GM19324 (cell line): ENCODE measurements around the gene RNF19B.

Experiments used
- ATAC-seq: cut with Tn5 transposase; IDR thresholded peaks from one replicate; pipeline ENCODE4 v1.9.1; 2021; ENCODE audit warnings: mild to moderate bottlenecking, moderate library complexity; ENCODE audit not compliant: unreplicated experiment, low FRiP score

The RNF19B gene

DNA sequence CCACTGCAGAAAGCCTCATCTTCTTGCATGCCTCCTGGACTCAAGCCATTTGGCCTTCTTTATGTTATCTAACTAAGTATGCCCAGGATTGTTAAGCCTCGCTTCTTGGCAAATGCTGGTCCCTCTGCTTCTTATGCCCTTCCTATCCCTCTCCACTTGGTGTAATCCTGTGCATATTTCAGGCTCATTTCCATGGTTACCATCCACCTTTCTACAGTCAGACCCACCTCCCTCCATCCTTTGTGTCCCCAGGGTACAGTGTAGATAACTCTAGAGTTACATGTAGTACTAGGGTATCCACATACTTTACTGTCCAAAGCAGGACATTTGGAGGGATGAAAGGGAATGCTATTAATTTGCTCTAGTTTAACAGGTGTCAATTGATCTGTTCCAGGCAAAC, 6.5 kb upstream of the RNF19B start:
- no peak for ATAC-seq

DNA sequence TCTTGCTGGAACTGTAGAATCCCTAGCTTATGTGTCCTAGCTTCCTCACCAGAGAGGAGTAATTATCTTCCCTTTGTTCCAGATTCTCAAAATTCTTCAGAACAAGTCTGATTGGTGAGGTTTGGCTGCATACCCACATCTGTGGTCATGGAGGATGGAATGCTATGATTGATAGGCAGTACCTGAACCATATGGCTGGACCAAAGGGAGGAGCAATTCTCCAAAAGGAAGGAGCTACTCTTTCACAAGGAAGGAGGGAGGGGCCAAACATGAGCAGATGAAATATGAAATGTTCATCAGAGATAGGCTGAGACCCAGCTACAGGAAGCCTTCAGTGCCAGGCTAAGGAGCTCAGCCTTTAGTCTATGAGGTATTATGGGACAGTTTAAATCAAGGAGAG, 5.0 kb upstream of the RNF19B start:
- no peak for ATAC-seq

DNA sequence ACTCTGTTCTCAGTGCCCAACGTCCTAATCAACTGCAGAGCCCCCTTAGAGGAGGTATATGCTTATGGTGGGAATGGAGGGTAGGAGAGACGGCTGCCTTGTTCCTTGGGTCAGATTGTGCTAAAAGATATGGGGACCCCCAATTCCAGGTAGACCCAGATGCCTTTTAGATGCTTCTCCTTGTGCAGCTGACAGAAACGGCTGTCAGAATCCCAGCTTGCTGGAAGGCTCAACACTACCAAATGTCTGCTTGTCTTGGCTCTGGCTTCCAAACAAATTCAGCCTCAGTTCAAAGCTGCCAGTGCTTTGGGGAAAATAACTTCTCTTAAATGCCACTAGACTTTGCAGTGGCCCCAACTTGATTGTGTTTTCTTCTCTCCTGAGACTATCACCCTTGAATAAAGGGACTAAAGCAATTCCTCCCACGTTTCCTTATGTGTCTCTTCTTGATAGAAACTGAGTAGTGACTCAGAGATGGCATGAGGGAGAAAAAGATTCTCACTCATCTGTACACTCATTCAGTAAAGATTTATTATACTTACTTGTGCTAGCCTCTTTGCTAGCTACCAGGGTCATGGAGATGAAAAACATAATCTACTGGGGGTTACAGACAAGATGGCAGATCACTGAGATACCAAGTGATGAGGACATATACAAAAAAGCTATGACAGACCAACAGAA, 3.4 kb upstream of the RNF19B start:
- no peak for ATAC-seq

DNA sequence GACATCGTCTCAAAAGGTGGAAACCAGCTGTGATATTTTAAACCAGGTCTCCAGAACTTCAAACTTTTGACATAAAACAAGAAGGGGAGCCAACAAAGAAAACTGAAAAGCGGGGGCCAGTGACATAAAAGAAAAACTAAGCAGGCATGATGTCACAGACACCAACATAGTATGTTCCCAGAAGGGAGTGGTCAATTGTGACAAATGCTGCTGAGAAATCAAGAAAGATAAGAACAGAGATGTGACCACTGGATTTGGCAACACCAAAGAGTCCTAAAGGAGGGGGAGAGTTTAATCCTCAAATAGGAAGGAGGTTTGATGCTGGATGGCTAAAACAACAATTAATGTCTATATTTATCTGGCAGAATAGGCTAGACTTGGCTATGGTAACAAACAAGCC, 2.3 kb upstream of the RNF19B start:
- no peak for ATAC-seq

DNA sequence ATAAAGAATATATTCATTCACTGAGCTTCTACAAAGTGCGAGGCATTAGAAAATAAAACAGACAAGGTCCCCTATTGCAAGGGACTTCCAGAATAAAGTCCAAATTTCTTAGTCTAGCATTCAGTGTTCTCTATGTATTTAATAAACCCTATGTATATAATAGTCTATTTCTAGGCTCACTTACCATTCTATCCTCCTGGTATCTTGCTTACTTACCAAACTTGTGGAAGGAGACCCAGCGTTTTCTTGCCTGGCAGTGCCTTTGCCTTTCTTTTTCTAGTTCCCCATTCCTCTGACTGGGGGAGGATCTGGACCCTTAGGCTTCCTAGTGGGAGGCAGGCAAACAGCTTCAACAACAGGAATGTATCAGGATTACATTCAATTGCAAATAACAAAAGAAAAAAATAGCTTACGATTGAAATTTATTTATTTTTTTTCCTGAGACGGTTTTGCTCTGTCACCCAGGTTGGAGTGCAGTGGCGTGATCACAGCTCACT, 690 bp upstream of the RNF19B start:
- no peak for ATAC-seq

DNA sequence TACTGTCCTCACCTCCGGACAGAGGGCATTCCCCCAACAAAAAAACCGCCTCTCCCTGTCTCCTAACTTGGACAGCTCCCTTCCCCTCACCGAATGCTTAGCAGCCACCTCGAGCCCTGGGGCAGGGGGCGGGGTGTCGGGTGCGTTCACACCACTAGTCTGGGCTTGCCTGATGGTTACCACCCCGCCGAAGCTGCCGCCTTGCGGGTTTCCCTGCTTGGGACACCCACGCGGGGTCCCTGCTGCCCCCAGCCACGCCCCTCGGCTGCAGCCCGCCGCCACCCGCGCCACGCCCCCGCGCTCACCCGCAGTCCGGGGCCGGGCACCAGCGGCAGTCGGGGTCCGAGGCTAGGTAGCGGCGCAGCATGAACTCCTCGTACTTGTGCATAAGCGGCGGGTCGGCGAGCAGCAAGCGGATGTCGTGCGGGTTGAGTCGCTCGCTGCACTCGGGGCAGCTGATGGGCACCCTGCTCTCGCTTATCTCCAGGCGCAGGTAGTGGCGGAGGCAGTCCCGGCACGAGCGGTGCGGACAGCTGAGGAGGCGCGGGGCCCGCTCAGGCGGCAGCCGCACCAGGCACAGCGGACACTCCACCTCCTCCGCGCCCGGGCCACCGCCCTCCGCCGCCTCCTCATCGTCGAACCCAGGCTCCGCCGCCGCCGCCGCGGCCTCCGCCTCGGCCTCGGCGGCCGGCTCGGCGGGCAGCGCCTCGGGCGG, 706 bp downstream of the RNF19B start:
- peak; percentile 32 for ATAC-seq

DNA sequence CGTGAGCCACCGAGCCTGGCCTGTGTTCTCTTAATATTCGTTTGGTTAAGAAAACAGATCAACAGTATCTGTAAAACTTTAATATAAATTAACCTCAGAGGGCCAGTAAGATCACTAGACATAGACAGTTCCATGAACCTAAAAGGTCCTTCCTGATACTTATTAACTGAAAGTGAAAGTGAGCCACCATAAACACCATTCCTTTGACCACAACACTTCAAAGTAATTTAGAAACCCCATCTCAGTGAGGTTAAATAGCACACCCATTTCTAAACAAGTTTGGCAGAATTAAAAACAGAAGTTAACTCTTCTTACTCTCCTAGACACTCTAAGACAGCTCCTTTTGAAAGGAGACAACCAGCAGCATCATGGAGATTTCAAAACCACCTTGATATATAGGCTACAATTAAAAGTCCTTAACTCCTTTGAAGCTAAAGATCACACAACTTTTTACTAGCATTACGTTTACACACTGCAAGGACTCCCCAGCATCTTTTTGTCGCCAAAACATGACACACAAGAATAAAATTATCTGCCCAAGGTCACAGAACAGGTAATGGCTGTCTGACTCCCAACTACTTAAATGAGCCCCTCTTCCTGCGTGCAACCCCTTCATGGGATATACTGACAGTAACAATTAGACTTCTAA, 2.2 kb downstream of the RNF19B start:
- ATAC-seq, result no peak

DNA sequence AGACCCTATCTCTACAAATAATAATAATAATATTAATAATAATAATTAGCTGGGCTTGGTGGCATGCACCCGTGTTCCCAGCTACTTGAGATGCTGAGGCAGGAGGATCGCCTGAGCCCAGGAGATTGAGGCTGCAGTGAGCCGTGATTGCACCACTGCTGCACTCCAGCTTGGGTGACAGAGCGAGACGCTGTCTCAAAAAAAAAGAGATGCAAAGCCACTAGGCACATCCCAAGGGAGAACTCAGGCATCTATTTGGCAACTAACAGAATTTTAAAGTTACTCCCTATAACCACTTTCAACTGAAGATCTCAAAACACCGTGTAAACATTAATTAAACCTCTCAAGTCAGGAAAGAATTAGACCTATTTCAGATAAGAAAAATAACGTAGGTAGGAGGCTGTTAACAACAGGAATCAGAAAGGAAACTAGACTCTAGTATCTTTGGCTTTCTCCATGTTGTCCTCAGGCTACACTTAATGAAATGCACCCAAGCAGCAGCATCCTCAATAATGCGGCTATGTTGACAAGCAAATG, 3.7 kb downstream of the RNF19B start:
- no peak for ATAC-seq

DNA sequence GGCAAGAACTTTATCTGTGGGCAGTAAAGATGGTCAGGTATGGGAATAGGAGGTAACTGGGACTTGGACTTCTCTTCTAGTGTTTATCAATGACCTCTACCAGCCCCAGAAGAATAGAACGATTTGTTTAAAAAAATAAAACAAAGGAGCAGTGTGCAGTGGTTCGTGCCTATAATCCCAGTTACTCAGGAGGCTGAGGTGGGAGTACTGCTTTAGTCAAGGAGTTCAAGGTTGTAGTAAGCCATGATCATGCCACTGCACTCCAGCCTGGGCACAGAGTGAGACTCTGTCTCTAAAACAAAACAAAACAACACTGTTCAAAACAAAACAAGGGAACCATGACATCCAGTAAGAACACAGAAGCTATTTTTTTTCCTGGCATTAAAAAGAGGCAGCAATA, 4.3 kb downstream of the RNF19B start:
- ATAC-seq, result no peak

DNA sequence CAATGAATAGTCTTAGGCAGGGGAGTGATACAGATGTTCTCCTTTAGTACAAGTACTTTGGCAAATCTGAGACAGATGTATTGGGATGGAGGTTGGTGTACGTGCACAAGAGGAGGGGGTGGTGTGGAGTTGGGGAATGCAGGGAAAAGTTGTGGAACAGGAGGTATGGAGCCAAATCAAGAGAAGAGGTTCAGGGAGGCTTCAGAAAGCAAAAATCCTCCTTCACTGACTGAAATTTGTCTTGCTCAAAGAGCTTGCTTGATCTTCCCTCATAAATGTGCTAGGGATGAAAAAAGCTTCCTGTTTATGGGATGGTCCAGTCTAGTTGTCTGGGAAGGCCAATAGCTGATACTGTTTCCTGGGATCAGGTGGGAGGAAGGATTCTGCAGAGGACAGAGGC, 5.8 kb downstream of the RNF19B start:
- ATAC-seq, result no peak

DNA sequence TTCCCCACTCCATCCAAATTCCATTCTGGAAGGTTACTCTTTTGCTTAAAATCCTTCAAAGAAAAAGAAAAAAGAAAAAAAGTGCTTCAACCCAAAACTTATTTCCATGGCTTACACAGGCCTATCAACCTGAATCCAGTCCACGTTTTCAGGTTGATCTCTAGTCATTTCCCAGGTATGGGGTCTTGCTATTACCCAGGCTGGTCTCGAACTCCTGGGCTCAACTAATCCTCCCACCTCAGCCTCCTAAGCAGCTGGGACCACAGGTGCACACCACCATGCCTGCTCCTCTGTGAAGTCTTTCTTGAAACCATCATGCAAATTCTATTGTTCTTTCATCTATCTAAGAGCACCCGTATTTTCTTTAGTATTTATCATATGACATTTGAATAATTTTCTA, 7.6 kb downstream of the RNF19B start:
- ATAC-seq, result no peak

DNA sequence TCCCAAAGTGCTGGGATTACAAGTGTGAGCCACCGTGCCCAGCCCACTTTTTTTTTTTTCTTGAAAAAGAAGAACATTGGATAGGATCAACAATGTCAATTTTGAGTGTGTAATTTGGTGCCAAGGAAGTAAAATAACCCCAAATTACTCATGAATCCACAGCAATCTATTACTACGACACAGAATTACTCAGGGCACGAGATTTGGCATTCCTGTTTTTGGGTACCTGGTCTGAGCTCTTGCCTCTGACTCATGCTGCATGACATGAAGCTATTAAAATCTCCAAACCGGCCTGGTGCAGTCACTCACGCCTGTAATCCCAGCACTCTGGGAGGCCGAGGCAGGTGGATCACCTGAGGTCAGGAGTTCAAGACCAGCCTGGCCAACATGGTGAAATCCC, 10.4 kb downstream of the RNF19B start:
- ATAC-seq, result no peak

DNA sequence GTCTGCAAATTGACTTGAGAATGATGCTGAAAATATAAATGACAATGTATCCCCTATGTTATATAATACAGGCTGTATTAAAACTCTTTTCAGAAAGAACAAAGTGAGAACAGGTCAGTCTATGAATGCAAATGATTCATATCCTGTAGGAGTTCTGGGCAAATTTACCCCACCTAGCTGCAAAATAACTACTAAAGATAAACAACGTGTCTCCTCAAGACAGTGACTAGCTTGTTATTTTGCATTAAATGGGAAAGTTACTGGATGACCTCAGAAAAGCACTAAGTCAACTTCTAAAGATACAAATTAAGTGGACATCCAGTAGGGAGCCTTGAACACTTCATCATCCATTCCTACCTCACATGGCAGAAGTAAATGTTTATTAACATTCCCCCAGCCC, 11.1 kb downstream of the RNF19B start:
- no peak for ATAC-seq

DNA sequence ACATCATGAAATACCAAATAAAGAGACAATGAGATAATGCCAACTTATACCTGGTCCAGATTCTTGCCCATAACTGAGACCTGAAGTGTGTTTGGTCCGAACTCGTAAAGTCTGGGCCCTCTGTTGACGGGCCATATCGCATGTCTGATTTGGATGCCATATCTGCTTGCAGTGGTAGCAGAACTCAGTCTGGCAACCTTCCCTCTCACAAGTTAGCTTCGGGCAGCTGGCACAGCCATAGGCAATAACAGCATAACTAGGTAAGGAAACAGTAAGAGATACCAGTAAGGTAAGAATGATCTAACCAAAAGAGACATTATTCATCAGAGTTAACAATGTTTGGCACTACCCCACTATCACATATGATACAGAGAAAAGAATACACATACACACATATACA, 15.1 kb downstream of the RNF19B start:
- ATAC-seq, result no peak

DNA sequence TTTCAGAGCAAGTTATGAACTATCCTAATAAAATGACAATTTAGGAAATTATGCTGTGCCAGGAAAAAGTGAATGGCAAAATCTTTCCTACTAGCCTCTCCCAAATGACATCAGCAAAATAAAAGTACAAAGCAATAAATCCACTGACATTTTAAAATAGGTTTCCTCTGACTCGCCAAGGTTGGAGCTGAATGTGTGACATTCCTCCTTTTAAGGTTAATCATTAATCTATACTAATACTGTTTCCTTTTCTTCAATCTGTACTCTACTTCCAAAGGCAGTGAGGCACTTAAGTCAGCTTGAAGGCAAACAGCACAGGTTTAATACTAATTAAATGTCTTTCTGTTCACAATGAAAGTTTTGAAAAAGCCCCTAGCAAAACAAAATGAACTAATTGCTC, 15.7 kb downstream of the RNF19B start:
- no peak for ATAC-seq

DNA sequence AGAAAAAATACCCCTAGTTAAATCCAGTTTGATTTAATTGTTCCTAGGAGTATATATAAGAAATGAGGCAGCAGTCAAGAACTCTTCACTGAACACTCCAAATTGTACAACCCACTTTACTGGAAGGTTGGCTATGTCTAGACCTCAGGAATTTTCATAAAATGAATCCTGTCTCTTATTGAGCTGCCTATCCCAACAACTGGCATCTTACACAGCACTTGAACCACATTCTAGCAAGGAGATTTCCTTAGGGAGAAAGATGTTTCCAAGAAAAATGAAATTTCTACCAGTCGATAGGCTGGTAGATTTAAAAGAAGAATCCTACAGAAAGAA, 16.3 kb downstream of the RNF19B start:
- no peak for ATAC-seq

DNA sequence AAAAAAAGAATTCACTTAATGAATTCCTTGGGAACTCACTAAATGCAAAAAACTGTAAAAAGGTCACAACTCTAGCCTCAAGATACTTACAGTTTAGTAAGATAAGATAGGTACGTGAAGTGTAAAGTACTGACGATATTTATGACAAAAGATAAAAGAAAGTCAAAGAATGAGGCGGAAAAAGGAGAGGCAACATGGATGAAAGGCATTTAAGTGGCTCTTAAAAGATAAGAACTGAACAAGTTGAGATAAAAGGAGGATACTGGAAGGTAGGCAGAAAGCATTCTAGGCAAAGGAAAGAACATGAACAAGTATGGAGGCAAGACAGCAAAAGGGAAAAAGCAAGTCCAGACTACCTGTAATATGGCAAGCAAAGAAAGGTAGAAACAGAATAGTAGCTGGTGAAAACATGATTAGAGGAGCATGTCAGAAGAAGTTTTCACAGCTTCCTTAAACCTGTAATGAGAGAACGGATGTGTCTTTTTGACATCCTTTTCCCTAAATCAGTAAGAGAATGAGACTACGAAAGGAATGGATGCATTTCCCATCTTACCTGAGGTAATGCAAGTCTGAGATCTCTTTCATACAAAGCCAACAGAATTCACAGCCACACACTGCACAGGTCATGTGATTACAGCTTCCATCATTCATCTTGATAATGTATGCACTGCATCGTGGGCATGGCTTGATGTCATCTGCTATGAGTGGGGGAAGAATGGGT, 16.8 kb downstream of the RNF19B start:
- ATAC-seq, result no peak

DNA sequence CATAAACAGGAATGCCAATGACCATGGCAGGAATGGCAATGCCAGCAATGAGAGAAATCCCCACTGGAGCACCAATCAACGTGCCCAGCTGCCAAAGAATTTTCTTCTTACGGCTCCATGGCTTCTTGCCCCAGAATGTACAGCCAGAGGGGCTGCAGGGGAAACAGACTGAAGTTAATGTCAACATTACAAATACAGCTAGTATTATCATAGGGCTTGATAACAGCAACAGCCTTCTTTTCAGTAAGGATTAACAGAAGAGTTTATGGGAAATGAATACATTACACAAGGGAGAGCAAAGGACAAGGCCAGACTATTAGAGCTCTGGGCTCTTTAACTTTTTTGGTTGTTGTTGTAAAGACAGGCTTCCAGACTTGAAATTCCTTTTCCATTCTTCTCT, 18.2 kb downstream of the RNF19B start:
- ATAC-seq, result no peak

DNA sequence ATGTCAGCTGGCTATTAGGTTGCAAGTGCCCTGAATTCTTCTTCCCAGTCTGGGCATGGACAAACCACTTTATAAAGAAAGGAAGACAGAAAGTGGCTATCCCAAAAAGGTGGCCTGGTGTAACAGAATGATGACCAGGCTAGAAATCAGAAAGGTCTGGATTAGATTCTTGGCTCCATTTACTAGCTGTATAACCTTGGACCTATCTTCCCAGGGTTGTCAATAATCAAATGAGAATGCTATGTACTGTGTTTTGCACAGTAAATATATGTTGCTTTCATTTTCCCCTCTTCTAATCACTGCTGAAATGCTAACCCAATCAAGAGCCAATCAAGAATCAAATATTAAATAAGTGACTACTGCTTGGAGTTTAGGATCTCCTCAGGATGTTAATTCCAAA, 20.4 kb downstream of the RNF19B start:
- ATAC-seq, result no peak

DNA sequence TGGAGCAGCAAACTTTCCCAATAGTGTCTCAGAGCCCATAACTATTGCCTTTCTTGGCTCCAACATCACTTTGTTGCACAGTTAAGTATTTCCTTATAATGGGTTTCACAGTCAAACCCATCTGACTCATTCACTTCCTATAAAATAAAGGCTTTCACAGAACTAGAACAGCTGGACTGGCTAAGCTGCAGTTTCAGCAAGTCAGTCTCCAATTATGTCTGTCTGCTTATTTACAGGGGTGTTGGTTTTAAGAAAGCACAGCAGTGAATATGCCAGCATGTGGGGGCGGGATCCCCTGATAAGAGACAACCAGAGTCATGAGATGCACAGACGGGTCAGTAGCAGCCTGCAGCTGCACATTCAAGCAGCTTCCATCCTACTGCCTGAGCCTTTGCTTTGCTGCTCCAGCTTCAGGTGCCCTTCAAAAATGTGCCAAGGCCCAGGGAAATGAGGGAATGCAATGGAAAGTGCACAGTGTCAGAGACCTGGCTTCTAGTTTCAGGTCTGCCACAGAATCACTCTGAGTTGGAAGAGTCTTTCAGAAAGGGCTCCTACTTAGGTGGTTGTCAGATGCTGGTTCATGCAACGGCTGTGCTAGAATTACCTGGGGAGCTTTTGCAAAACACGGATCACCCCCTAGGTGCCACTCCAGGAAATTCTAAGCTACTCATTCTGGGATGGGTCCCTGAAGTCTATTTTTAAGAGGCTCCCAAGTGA, 24.8 kb downstream of the RNF19B start:
- ATAC-seq, result no peak
